PC-9 (cell line): ENCODE measurements around the gene STUM. TPM values are rescaled to one million over a fixed set of nuclear protein-coding genes. Genes with fewer than 3 reads are reported as not detected.

ENCODE experiments used
- BruUV-seq: library from RNA; stranded (reverse); fragments of 400-500 nt; replicated peaks from 2 replicates; lab custom pipeline; 2021; lab: Mats Ljungman, UMichigan
- CTCF ChIA-PET: fragments of 300-600 bp; sonication (Branson Sonifier 250); formaldehyde crosslinking; loops from one replicate; lab custom pipeline; 2022; ENCODE audit warnings: antibody characterized with exemption; lab: Charles Lee
- POLR2A ChIA-PET: fragments of 300-600 bp; sonication (Branson Sonifier 250); formaldehyde crosslinking; loops from one replicate; lab custom pipeline; 2022; ENCODE audit warnings: antibody characterized with exemption; ENCODE audit not compliant: unreplicated experiment; lab: Charles Lee
- DNase-seq, 2 experiments: peaks; one replicate each; pipeline versions ENCODE4 v3.0.0 to v3.0.0-alpha.2; 2015 to 2022; ENCODE audit warnings: mixed read lengths in 1 of 2
- H2AFZ ChIP-seq: fragments of 200-600 bp; sonication (generic); 2 replicates; pipeline ENCODE4 v1.8.1; 2017; ENCODE audit warnings: antibody characterized with exemption
- H3F3A ChIP-seq: fragments of 200-600 bp; sonication (generic); 2 replicates; pipeline ENCODE4 v1.8.1; 2017; ENCODE audit warnings: antibody characterized with exemption, mild to moderate bottlenecking, low read depth; ENCODE audit not compliant: insufficient read depth
- H3K27ac ChIP-seq: fragments of 200-600 bp; sonication (generic); 2 replicates; pipeline ENCODE4 v1.6.1; 2016; ENCODE audit warnings: mixed run types
- H3K27me3 ChIP-seq: fragments of 200-600 bp; sonication (generic); 2 replicates; pipeline ENCODE4 v1.6.1; 2016; ENCODE audit warnings: low read depth, mixed run types; ENCODE audit not compliant: insufficient read depth
- H3K36me3 ChIP-seq: fragments of 200-600 bp; sonication (generic); 2 replicates; pipeline ENCODE4 v1.6.1; 2016; ENCODE audit warnings: low read depth, mixed run types
- H3K4me1 ChIP-seq: fragments of 200-600 bp; sonication (generic); replicated peaks from 2 replicates; pipeline ENCODE4 v1.6.1; 2016; ENCODE audit warnings: mixed run types; ENCODE audit not compliant: insufficient read depth
- H3K4me2 ChIP-seq: fragments of 200-600 bp; sonication (generic); 2 replicates; pipeline ENCODE4 v1.6.1; 2017; ENCODE audit warnings: mixed run types
- H3K4me3 ChIP-seq: fragments of 200-600 bp; sonication (generic); 2 replicates; pipeline ENCODE4 v1.6.1; 2016; ENCODE audit warnings: mixed run types
- H3K79me2 ChIP-seq: fragments of 200-600 bp; sonication (generic); 2 replicates; pipeline ENCODE4 v1.6.1; 2017; ENCODE audit warnings: low read depth, mixed run types
- H3K9me2 ChIP-seq: fragments of 200-600 bp; sonication (generic); 2 replicates; pipeline ENCODE4 v1.8.1; 2017; ENCODE audit warnings: mild to moderate bottlenecking; ENCODE audit not compliant: insufficient read depth
- H3K9me3 ChIP-seq: fragments of 200-600 bp; sonication (generic); 2 replicates; pipeline ENCODE4 v1.8.1; 2016; ENCODE audit warnings: low read depth; ENCODE audit not compliant: insufficient read depth
- H4K20me1 ChIP-seq: fragments of 200-600 bp; sonication (generic); 2 replicates; pipeline ENCODE4 v1.8.1; 2017; ENCODE audit not compliant: insufficient read depth
- EZH2 ChIP-seq: fragments of 200-600 bp; sonication (generic); IDR thresholded peaks from 2 replicates; pipeline ENCODE4 v1.8.0; 2017; ENCODE audit warnings: antibody characterized with exemption, low read depth
- intact Hi-C: fragments of 100-400 bp; cut with micrococcal nuclease; formaldehyde crosslinking; loops from one replicate; pipeline ENCODE4 v1.10.0; 2022; ENCODE audit not compliant: unreplicated experiment
- total RNA-seq: library from RNA; stranded (reverse); gene quantifications from 2 replicates; pipeline ENCODE4 v1.2.3, GENCODE V29; 2021
- TF ChIP-seq, protein P1 (sequence below): fragments of 200-600 bp; sonication (generic); conservative IDR thresholded peaks from 2 replicates; pipeline ENCODE4 v1.6.1; 2017; ENCODE audit warnings: mixed run types, antibody characterized with exemption, mild to moderate bottlenecking, moderate library complexity

The STUM gene
- total RNA-seq, 1 experiment from 2014 or later, result not detected

- DNase-seq, result no peak
- POLR2A ChIA-PET, result no interaction called here
- Histone ChIP-seq H3K4me1 (no peaks in the 10 kb centered on the region), H3K4me3 (no peak overlapping the region), H3K4me2 (no peak overlapping the region), H3K36me3 (no peaks in the 10 kb centered on the region), H4K20me1 (no peaks in the 10 kb centered on the region), H3K79me2 (no peaks in the 10 kb centered on the region), H2AFZ (no peak overlapping the region), H3K27me3 (peaks cover 61% of the 10 kb centered on the region), H3K27ac (no peak overlapping the region), H3K9me2 (no peaks in the 10 kb centered on the region), H3K9me3 (no peaks in the 10 kb centered on the region), H3F3A (no peaks in the 10 kb centered on the region)
- CTCF ChIA-PET, result no interaction called here
- intact Hi-C loops, result no loop called here
- BruUV-seq, result no TSS peak
- TF ChIP-seq, protein P1, sequence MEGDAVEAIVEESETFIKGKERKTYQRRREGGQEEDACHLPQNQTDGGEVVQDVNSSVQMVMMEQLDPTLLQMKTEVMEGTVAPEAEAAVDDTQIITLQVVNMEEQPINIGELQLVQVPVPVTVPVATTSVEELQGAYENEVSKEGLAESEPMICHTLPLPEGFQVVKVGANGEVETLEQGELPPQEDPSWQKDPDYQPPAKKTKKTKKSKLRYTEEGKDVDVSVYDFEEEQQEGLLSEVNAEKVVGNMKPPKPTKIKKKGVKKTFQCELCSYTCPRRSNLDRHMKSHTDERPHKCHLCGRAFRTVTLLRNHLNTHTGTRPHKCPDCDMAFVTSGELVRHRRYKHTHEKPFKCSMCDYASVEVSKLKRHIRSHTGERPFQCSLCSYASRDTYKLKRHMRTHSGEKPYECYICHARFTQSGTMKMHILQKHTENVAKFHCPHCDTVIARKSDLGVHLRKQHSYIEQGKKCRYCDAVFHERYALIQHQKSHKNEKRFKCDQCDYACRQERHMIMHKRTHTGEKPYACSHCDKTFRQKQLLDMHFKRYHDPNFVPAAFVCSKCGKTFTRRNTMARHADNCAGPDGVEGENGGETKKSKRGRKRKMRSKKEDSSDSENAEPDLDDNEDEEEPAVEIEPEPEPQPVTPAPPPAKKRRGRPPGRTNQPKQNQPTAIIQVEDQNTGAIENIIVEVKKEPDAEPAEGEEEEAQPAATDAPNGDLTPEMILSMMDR, result no peak
- TF ChIP-seq EZH2, result no peak
Observed at GRCh38 chr1:226555092-226555491, 6.5 kb downstream of the STUM start.

- no peaks in the 10 kb centered on the region for H3K4me1 ChIP-seq
- no peak overlapping the region for H3K27ac ChIP-seq
- TF ChIP-seq EZH2, result no peak
- TF ChIP-seq, protein P1, result no peak
- no peak overlapping the region for H3K4me3 ChIP-seq
- ChIA-PET CTCF (no interaction called here), POLR2A (no interaction called here)
- no peaks in the 10 kb centered on the region for H3K9me2 ChIP-seq
- H3K4me2 ChIP-seq, result no peak overlapping the region
- H2AFZ ChIP-seq, result no peak overlapping the region
- peaks cover 78% of the 10 kb centered on the region for H3K27me3 ChIP-seq
- DNase-seq, result no peak
- H3F3A ChIP-seq, result no peaks in the 10 kb centered on the region
- BruUV-seq, result no TSS peak
- H3K79me2 ChIP-seq, result no peaks in the 10 kb centered on the region
- H4K20me1 ChIP-seq, result no peaks in the 10 kb centered on the region
- H3K36me3 ChIP-seq, result no peaks in the 10 kb centered on the region
- intact Hi-C loops, result no loop called here
- H3K9me3 ChIP-seq, result no peaks in the 10 kb centered on the region
Observed at GRCh38 chr1:226557424-226557823, 8.9 kb downstream of the STUM start.

- Histone ChIP-seq H4K20me1 (no peaks in the 10 kb centered on the region), H3K27ac (no peak overlapping the region), H3K4me3 (no peak overlapping the region), H3K27me3 (peaks cover 76% of the 10 kb centered on the region), H3K4me2 (no peak overlapping the region), H3K9me3 (no peaks in the 10 kb centered on the region), H2AFZ (no peak overlapping the region), H3F3A (no peaks in the 10 kb centered on the region), H3K36me3 (no peaks in the 10 kb centered on the region), H3K4me1 (no peaks in the 10 kb centered on the region), H3K9me2 (no peaks in the 10 kb centered on the region), H3K79me2 (no peaks in the 10 kb centered on the region)
- ChIA-PET CTCF (no interaction called here), POLR2A (no interaction called here)
- no peak for DNase-seq
- BruUV-seq, result no TSS peak
- intact Hi-C loops, result no loop called here
- TF ChIP-seq, protein P1, result no peak
- no peak for TF ChIP-seq EZH2
Observed at GRCh38 chr1:226558036-226558650, 9.6 kb downstream of the STUM start.
